Spleen (tissue), 7 donors: Measurements from ENCODE around the gene MAN1C1.

Experiments
- POLR2A ChIP-seq, 3 donors: fragments of 450-650 bp; IDR thresholded peaks; one replicate each; pipeline ENCODE4 v1.5.1; 2017; ENCODE audit warnings: antibody characterized with exemption in 3 of 3, mild to moderate bottlenecking in 1 of 3
- TF ChIP-seq, protein P1 (sequence below), 11 experiments: fragments of 200-600 bp in 7 of 11; fragments of 450-650 bp in 4 of 11; sonication (generic) in 4 of 11; IDR thresholded peaks in 8 of 11; conservative IDR thresholded peaks in 3 of 11; 1 replicate in 7 of 11; 2 replicates in 4 of 11; pipeline versions ENCODE4 v1.4.0 to v1.8.0; 2016 to 2021; ENCODE audit warnings: antibody characterized with exemption in 11 of 11, inconsistent platforms in 4 of 11, mild to moderate bottlenecking in 1 of 11
- donor health status: DM: no; HTN: no; CAD: no; lungs with moderate emphysema.
- donor health status: DM: no; HTN: no; CAD: no.
- donor health status: DM: no; HTN: no; CAD: no.

DNA sequence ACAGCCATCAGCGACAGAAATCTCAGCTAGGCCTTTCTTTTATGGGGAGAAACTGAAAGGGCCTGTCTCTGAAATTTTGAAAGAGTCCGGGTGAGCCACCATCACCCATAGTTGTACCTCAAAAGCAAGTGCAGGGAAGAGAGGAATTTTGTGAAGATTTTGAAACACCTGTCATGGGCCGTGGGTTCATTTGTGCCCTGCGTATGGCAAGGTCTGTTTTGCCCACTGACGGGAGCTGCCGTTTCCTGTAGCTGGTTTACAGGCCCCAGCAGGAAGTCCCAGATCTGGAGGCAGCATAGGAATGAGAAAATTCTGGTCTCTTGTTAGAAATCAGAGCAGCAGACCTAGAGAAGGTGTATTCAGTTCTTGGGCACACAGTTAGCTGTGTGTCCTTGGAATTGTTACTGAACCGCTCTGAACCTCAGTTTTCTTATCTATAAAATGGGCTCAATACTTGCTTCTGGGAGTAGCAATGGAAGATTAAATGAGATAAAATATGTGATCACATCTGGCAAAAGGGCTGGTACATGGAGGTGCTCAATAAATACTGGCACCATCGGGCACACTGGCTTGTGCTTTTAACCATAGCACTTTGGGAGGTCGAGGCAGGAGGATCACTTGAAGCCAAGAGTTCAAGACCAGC lies 52.5 kb downstream of the MAN1C1 start:
- TF ChIP-seq, protein P1, sequence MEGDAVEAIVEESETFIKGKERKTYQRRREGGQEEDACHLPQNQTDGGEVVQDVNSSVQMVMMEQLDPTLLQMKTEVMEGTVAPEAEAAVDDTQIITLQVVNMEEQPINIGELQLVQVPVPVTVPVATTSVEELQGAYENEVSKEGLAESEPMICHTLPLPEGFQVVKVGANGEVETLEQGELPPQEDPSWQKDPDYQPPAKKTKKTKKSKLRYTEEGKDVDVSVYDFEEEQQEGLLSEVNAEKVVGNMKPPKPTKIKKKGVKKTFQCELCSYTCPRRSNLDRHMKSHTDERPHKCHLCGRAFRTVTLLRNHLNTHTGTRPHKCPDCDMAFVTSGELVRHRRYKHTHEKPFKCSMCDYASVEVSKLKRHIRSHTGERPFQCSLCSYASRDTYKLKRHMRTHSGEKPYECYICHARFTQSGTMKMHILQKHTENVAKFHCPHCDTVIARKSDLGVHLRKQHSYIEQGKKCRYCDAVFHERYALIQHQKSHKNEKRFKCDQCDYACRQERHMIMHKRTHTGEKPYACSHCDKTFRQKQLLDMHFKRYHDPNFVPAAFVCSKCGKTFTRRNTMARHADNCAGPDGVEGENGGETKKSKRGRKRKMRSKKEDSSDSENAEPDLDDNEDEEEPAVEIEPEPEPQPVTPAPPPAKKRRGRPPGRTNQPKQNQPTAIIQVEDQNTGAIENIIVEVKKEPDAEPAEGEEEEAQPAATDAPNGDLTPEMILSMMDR (IDR thresholded peaks at IDR 0.05 in 8 of 11, conservative IDR thresholded peaks at IDR 0.05 in 3 of 11), result no peak
- TF ChIP-seq POLR2A (IDR thresholded peaks at IDR 0.05), result no peak
